Right lobe of liver (tissue), 4 donors: ENCODE measurements around the gene TCHH.
"Not testable (repeated sequence)": the region's sequence is repeated elsewhere in the genome, so short reads cannot be mapped to it uniquely, and the experiment has no call there.

Source experiments
- CTCF ChIP-seq, 4 donors: fragments of 200-600 bp in 3 of 4; fragments of 450-650 bp in 1 of 4; IDR thresholded peaks; one replicate each; pipeline versions ENCODE4 v1.5.1 to v1.8.0; 2016 to 2022; ENCODE audit warnings: antibody characterized with exemption in 4 of 4, mild to moderate bottlenecking in 2 of 4
- POLR2A ChIP-seq: fragments of 450-650 bp; IDR thresholded peaks from one replicate; pipeline ENCODE4 v1.6.1; 2017; ENCODE audit warnings: antibody characterized with exemption, mild to moderate bottlenecking
- donor health status: DM: no; HTN: no; CAD: no.
- donor health status: DM: no; HTN: no; CAD: no.
- donor health status: DM: no; HTN: yes; CAD: no.

GRCh38 chr1:152144674-152145183, 29.5 kb upstream of the TCHH start:
- TF ChIP-seq CTCF (IDR thresholded peaks at IDR 0.05); POLR2A: not testable (repeated sequence)
